GM12892 (cell line): ENCODE measurements around the gene SLC12A3.

Experiments
- DNase-seq: peaks from one replicate; pipeline ENCODE4 v3.0.0; 2011; ENCODE audit not compliant: insufficient read length
- FAIRE-seq: peaks from 2 replicates; lab custom pipeline; 2011; peaks lifted over from hg19 to GRCh38; lab: Jason Lieb, UNC
- POLR2A ChIP-seq: IDR thresholded peaks from 2 replicates; pipeline ENCODE4 v1.6.1; 2011; ENCODE audit warnings: low read depth, low read length, control low read depth
- POLR2AphosphoS5 ChIP-seq: IDR thresholded peaks from 2 replicates; pipeline ENCODE4 v1.6.1; 2011; ENCODE audit warnings: low read depth, low read length, control low read depth
- TAF1 ChIP-seq: IDR thresholded peaks from 2 replicates; pipeline ENCODE4 v1.6.1; 2011; ENCODE audit warnings: low read depth, mild to moderate bottlenecking, control low read depth, low read length, borderline replicate concordance

SLC12A3 gene

DNA sequence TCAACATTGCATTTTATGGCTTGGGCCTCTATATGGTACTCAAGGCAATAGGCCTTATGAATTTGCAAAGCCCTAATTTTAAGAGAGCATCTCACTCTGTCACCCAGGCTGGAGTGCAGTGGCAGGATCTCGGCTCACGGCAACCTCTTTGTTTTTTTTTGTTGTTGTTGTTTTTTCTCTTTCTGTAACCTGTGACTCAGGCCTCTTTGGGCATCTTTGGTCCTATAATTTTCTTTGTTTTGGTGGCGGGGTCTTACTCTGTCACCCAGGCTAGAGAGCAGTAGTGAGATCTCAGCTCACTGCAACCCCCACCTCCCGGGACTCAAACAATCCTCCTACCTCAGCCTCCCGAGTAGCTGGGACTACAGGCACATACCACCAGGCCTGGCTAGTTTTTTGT, 45.1 kb downstream of the SLC12A3 start:
- TF ChIP-seq POLR2AphosphoS5 (no peak), TAF1 (no peak), POLR2A (no peak)
- no peak for DNase-seq
- peak; percentile 17 for FAIRE-seq

- TF ChIP-seq POLR2A, result no peak
- TF ChIP-seq TAF1, result no peak
- no peak for TF ChIP-seq POLR2AphosphoS5
- peak; percentile 82 for FAIRE-seq
- DNase-seq, result no peak
Observed at GRCh38 chr16:56910654-56911539, 45.9 kb downstream of the SLC12A3 start.

- no peak for TF ChIP-seq TAF1
- TF ChIP-seq POLR2A, result peak; percentile 56; the same call in 1 of the 2 replicates
- TF ChIP-seq POLR2AphosphoS5, result peak; percentile 46; the same call in 1 of the 2 replicates
- FAIRE-seq, result peak; percentile 98
- DNase-seq, result peak; percentile 63
Observed at GRCh38 chr16:56911771-56912571, 47.0 kb downstream of the SLC12A3 start.

GRCh38 chr16:56912746-56913708, 48.0 kb downstream of the SLC12A3 start:
- FAIRE-seq, result peak; percentile 61
- TF ChIP-seq POLR2AphosphoS5, result no peak
- no peak for DNase-seq

DNA sequence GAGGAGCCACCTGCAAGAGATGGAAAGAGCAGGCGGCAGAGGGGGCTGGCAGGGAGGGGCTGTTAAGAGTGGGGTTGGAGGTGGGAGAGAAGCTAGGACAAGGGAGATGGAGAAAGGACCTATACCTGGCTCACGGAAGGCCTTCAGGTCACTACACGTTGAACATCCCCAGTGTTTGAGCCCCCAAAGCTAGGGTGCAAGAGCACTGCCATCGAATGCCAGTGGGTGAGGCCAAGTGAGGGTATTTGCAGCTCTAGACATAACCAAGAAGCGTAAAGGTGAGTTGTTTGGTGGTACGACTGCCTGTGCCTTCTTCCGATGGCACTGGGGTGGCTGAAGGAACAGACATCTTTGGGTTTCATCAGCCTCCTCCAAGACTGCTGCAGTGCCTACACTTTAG, 49.9 kb downstream of the SLC12A3 start:
- no peak for TF ChIP-seq POLR2A
- TF ChIP-seq POLR2AphosphoS5, result no peak
- no peak for TF ChIP-seq TAF1
- no peak for FAIRE-seq
- no peak for DNase-seq

DNA sequence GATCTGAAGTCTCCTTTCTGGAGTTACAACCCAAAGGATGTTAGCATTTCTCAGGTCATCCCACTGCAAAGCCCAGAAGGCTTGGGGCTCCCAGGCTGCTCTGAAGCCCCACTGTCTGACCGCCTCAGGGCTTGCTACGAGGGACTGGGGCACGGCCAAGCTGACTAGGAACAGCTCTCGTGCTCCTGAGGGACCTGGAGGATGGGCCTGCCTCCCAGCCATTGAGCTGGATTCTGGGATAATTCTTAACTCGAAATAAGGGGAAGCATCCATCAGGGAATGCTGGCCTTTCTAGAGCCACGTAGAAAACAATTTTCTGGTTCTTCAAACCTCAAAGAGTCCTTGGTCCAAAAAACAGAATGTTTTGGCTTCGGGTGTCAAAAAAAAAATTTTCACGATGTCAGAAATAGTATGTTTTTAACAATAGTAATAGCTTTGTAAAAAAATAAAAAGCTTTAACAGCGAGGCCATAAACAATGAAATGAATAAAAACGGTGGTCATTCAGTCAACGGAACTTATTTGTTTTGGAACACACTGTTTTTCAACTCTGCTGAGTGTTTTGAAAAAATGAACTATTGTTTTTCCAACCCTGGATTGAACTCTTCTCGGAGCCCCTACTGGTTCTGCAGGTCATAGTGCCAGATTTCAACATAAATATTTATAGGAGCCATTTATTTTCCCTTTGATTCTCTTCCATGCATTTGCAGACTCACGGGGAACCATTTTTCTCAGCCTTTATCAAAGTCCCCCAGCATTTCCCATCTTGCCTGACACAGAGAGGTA, 50.5 kb downstream of the SLC12A3 start:
- TF ChIP-seq POLR2AphosphoS5 (no peak), POLR2A (no peak), TAF1 (no peak)
- peak; percentile 69 for FAIRE-seq

DNA sequence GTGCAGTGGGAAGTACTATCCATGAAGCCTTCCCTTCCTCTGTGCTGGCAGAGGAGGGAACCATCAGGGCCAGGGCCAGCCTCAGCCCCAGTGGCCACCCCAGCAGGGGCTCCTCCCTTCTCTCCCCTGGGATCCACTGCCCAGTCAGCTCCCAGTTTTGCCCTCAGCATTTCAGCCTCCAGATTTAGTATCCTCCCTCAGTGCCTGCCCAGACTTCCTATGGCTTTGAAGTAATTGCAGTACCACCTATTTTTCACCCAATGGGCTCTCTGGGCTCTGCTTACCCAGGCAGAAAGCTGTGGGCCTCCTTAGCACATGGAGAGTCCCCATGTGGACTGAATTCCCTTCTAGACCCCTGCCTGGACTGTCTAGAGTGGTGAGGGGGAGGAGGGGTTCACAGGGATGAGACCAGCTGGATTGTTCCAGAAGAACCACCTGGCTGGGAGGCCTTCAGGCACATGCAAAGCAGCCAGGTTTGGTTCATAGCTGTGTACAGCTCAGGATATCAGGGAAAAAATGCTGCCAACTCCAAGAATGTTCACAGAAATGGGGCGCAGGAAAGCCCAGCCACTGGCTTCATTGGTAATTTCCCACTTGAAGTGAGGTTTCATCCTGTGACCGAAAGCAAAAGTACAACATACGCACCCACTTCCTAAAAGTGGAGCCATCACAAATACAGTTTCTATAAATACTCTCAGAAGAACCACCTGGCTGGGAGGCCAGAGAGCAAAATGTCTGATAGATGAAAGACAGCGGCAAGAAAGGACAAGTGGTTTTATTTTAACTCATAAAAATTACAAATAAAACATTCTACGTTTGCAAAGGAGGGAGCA, 51.8 kb downstream of the SLC12A3 start:
- DNase-seq (peak; percentile 66), FAIRE-seq (peak; percentile 92)
- TF ChIP-seq TAF1 (no peak), POLR2A (no peak; the same call in 1 of the 2 replicates), POLR2AphosphoS5 (no peak; the same call in 1 of the 2 replicates)

More for the DNA sequence above, 50.5 kb downstream of the SLC12A3 start:
- DNase-seq, result no peak

DNA sequence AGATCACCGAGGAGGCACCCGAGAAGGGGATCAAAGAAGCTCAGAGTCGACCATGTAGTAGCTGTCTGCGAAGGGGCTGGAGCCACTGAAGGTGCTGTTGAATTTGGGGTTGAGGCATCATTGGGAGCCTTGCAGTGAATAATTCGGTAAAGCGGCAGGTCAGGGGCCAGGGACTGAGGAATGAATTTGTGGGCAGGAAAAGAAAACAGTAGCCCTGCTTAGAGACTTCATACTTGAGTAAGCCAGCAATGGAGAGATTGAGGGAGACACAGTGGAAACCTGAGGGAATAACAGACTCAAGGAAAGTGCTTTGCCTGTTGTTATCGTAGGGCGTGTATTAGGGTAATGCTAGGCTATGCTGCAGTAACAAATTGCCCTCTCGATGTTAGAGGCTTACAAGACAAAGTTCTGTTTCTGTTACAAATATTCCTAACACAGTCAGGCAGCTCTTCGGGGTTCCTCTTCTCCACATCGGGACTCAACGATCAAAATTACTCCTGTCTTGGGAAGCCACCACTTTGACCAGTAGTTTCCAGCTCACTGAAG, 53.5 kb downstream of the SLC12A3 start:
- FAIRE-seq, result no peak

DNA sequence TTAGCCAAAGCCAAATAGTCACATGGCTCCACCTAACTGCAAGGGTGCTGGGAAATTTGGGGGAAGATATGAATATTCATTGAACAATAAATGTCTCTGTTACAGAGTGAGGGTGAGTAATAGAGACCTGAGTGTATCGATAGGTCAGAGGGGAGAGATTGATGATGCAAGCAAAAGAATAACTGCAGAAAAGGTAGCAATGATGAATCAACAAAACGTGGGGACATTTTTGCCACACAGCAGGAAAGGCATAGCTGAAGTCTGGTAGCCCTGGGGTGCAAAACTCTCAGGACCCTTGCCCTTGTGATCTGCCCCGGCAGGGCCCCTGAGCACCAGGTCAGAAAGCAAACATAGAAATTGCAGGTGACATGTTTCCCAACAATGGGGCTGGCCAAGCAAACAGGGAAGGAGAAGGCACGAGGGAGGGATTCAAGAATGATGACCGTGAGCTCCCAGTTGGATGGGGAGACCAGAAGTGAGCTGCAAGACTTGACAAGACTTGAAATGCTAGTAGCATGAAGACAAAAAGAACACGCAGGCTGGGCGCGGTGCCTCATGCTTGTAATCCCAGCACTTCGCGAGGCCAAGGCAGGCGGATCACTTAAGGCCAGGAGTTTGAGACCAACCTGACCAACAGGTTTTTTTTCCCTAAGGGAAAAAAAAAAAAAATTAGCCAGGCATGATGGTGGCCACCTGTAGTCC, 54.2 kb downstream of the SLC12A3 start:
- FAIRE-seq (no peak), DNase-seq (no peak)
- TF ChIP-seq TAF1 (no peak), POLR2A (no peak), POLR2AphosphoS5 (no peak)

More for the DNA sequence above, 53.5 kb downstream of the SLC12A3 start:
- TF ChIP-seq TAF1 (no peak), POLR2AphosphoS5 (no peak), POLR2A (no peak)
- no peak for DNase-seq
